B cell (primary cell): ENCODE results near the gene MAML3. TPM values are rescaled to one million over a fixed set of nuclear protein-coding genes. Genes with fewer than 3 reads are reported as not detected.

ENCODE experiments used
- ATAC-seq: fragments of 200-7000 bp; cut with Tn5 transposase; one replicate; pipeline ENCODE4 v1.10.0; 2021; ENCODE audit warnings: low read depth, mild to moderate bottlenecking, moderate number of reproducible peaks, moderate library complexity
- CTCF ChIA-PET: fragments of 350-600 bp; sonication (Branson Sonifier 250); formaldehyde crosslinking; loops from one replicate; lab custom pipeline; 2021; ENCODE audit warnings: antibody characterized with exemption, inconsistent platforms; lab: Charles Lee
- POLR2A ChIA-PET: fragments of 350-600 bp; sonication (Branson Sonifier 250); formaldehyde crosslinking; loops from one replicate; lab custom pipeline; 2021; ENCODE audit warnings: antibody characterized with exemption; lab: Charles Lee
- DNase-seq: peaks from one replicate; pipeline ENCODE4 v3.0.0; 2013
- H2AFZ ChIP-seq: 2 replicates; pipeline ENCODE4 v1.6.1; 2012; ENCODE audit warnings: mild to moderate bottlenecking, low read depth, low read length; ENCODE audit not compliant: insufficient read depth, poor library complexity, severe bottlenecking
- H3K27ac ChIP-seq, 2 donors: 1 replicate in 1 of 2; 2 replicates in 1 of 2; pipeline ENCODE4 v1.5.1; 2012 to 2013; ENCODE audit warnings: low read length in 2 of 2, mild to moderate bottlenecking in 2 of 2, moderate library complexity in 1 of 2
- H3K27me3 ChIP-seq, 4 experiments: fragments of 200-600 bp in 1 of 4; sonication (generic) in 1 of 4; replicated peaks in 1 of 4; 1 replicate in 2 of 4; 2 replicates in 2 of 4; pipeline versions ENCODE4 v1.6.1 to v1.7.0; 2013 to 2016; ENCODE audit warnings: low read length in 3 of 4, mild to moderate bottlenecking in 2 of 4, mixed read lengths in 1 of 4, moderate library complexity in 1 of 4; ENCODE audit not compliant: insufficient read depth in 4 of 4, control insufficient read depth in 3 of 4; ENCODE audit errors: control extremely low read depth in 1 of 4
- H3K36me3 ChIP-seq, 2 experiments: replicated peaks in 1 of 2; 1 replicate in 1 of 2; 2 replicates in 1 of 2; pipeline versions ENCODE4 v1.6.1 to v1.7.1; 2013; ENCODE audit warnings: low read length in 1 of 2; ENCODE audit not compliant: insufficient read depth in 2 of 2, control insufficient read depth in 1 of 2; ENCODE audit errors: control extremely low read depth in 1 of 2, extremely low read depth in 1 of 2
- H3K4me1 ChIP-seq, 2 donors: fragments of 200-600 bp in 1 of 2; sonication (generic) in 1 of 2; 1 replicate in 1 of 2; 2 replicates in 1 of 2; pipeline versions ENCODE4 v1.5.1 to v1.6.1; 2013 to 2017; ENCODE audit warnings: low read length in 2 of 2; ENCODE audit not compliant: control insufficient read depth in 2 of 2, insufficient read depth in 2 of 2
- H3K4me2 ChIP-seq: replicated peaks from 2 replicates; pipeline ENCODE3; 2012; ENCODE audit warnings: mild to moderate bottlenecking, low read depth, low read length; ENCODE audit not compliant: poor library complexity, severe bottlenecking
- H3K4me3 ChIP-seq, 5 experiments: fragments of 200-600 bp in 1 of 5; sonication (generic) in 1 of 5; 1 replicate in 3 of 5; 2 replicates in 2 of 5; pipeline versions ENCODE4 v1.5.1 to v1.7.0; 2011 to 2016; ENCODE audit warnings: low read length in 4 of 5, mild to moderate bottlenecking in 4 of 5, low read depth in 2 of 5, control low read depth in 1 of 5, moderate library complexity in 1 of 5; ENCODE audit not compliant: insufficient read depth in 1 of 5; ENCODE audit errors: control extremely low read depth in 1 of 5, extremely low read depth in 1 of 5
- H3K79me2 ChIP-seq: fragments of 200-600 bp; sonication (generic); one replicate; pipeline ENCODE4 v1.6.0; 2016; ENCODE audit warnings: low read length; ENCODE audit not compliant: control insufficient read depth, insufficient read depth
- H3K9ac ChIP-seq: fragments of 200-600 bp; sonication (generic); 2 replicates; pipeline ENCODE4 v1.6.1; 2017; ENCODE audit warnings: mild to moderate bottlenecking, low read length, moderate library complexity
- H3K9me3 ChIP-seq, 3 donors: one replicate each; pipeline versions ENCODE4 v1.6.1 to v1.7.1; 2013; ENCODE audit warnings: low read length in 2 of 3; ENCODE audit not compliant: control insufficient read depth in 2 of 3, insufficient read depth in 1 of 3; ENCODE audit errors: control extremely low read depth in 1 of 3
- H4K20me1 ChIP-seq: 2 replicates; pipeline ENCODE4 v1.6.0; 2012; ENCODE audit warnings: mild to moderate bottlenecking, low read length; ENCODE audit not compliant: insufficient read depth, control insufficient read depth, poor library complexity, severe bottlenecking
- H3K27ac Mint-ChIP-seq: one replicate; pipeline ENCODE4 v1.8.0; 2021; ENCODE audit warnings: mixed read lengths
- H3K27me3 Mint-ChIP-seq: one replicate; pipeline ENCODE4 v1.8.0; 2021; ENCODE audit warnings: mixed read lengths
- H3K4me1 Mint-ChIP-seq: one replicate; pipeline ENCODE4 v1.8.0; 2021; ENCODE audit warnings: mixed read lengths
- H3K4me3 Mint-ChIP-seq: one replicate; pipeline ENCODE4 v1.8.0; 2021; ENCODE audit warnings: mixed read lengths
- H3K9me3 Mint-ChIP-seq: one replicate; pipeline ENCODE4 v1.8.0; 2022; ENCODE audit warnings: mixed read lengths; ENCODE audit not compliant: insufficient read depth
- CTCF ChIP-seq: fragments of 200-600 bp; IDR thresholded peaks from one replicate; pipeline ENCODE4 v1.8.0; 2022; ENCODE audit warnings: antibody characterized with exemption, mild to moderate bottlenecking
- EZH2 ChIP-seq: IDR thresholded peaks from 2 replicates; pipeline ENCODE4 v1.6.1; 2012; ENCODE audit warnings: borderline replicate concordance, low read depth, mild to moderate bottlenecking, moderate library complexity, low read length; ENCODE audit not compliant: insufficient read depth, poor library complexity, severe bottlenecking
- WGBS: methylation state at CpG from one replicate; pipeline ENCODE4 v1.1.5; 2013; ENCODE audit warnings: missing lambda C conversion rate; ENCODE audit not compliant: insufficient coverage; 5-methylcytosine and 5-hydroxymethylcytosine counted together
- intact Hi-C: fragments of 100-400 bp; cut with micrococcal nuclease; formaldehyde crosslinking; loops from one replicate; pipeline ENCODE4 v1.10.0; 2022
- polyA plus RNA-seq: library from polyadenylated mRNA; depleted of rRNA; stranded (reverse); fragments of >200 nt; gene quantifications from 2 replicates; pipeline ENCODE4 v1.2.3, GENCODE V29; 2012
- total RNA-seq, 2 donors: library from RNA; stranded (reverse); fragments of 120-200 nt in 1 of 2; gene quantifications; 1 replicate in 1 of 2; 2 replicates in 1 of 2; pipeline versions ENCODE4 v1.2.3 to v1.2.4, GENCODE V29; 2013 to 2022

The MAML3 gene
- total and polyA plus RNA-seq, 2 donors (not counting 1 experiment from before 2014, with no cell fraction given): 0.94 to 5.3 TPM

GRCh38 chr4:140162596-140162995 is 8.6 kb upstream of the MAML3 start:
- Histone ChIP-seq H4K20me1 (no peaks in the 10 kb centered on the region), H3K27me3 (peaks cover 0 to 35% (median 27%) of the 10 kb centered on the region in 4 experiments), H3K27ac (no peak overlapping the region), H3K4me3 (no peak overlapping the region), H2AFZ (no peak overlapping the region), H3K9ac (no peak overlapping the region), H3K9me3 (peaks cover 3 to 12% (median 11%) of the 10 kb centered on the region in 3 donors), H3K36me3 (no peaks in the 10 kb centered on the region), H3K79me2 (no peaks in the 10 kb centered on the region), H3K4me2 (no peak overlapping the region), H3K4me1 (peaks cover 4% of the 10 kb centered on the region in 2 donors)
- Mint-ChIP-seq H3K27ac (no peak overlapping the region), H3K4me1 (peaks cover 5% of the 10 kb centered on the region), H3K27me3 (peaks cover 38% of the 10 kb centered on the region), H3K4me3 (no peak overlapping the region), H3K9me3 (peaks cover 2% of the 10 kb centered on the region)
- DNase-seq (no peak), ATAC-seq (no peak)
- WGBS: no CpG with 5 or more reads among the region's 2 CpGs
- intact Hi-C loops: no loop called here
- POLR2A ChIA-PET: no interaction called here
- CTCF ChIA-PET: interaction anchor here (1.7 kb wide), 1 partner anchor 91 kb away, joined by 7 read pairs; no protein-coding TSS in a partner anchor
- TF ChIP-seq EZH2 (no peak), CTCF (no peak)

- no peak overlapping the region for H3K27ac Mint-ChIP-seq
- H3K36me3 ChIP-seq: no peaks in the 10 kb centered on the region
- H3K27me3 ChIP-seq: peaks cover 0 to 56% (median 33%) of the 10 kb centered on the region in 4 experiments
- DNase-seq (no peak), ATAC-seq (no peak)
- WGBS: no CpG with 5 or more reads among the region's 3 CpGs
- peaks cover 35% of the 10 kb centered on the region for H3K4me1 Mint-ChIP-seq
- H3K9me3 ChIP-seq: peaks cover 1 to 26% (median 11%) of the 10 kb centered on the region in 3 donors
- ChIA-PET POLR2A (no interaction called here), CTCF (interaction anchor here (0.7 to 1.4 kb wide), 5 partner anchors 11 to 555 kb away, joined by 3 to 4 read pairs (median 3); no protein-coding TSS in a partner anchor)
- no peak overlapping the region for H3K27ac ChIP-seq
- intact Hi-C loops: loop anchor here (10.0 kb wide), 2 partner anchors 366 to 396 kb away; partner anchors contain the start of gene ELMOD2
- H3K4me1 ChIP-seq: peaks cover 30 to 35% of the 10 kb centered on the region in 2 donors
- H3K4me3 Mint-ChIP-seq: no peak overlapping the region
- H3K9me3 Mint-ChIP-seq: peaks cover 2% of the 10 kb centered on the region
- no peak overlapping the region for H2AFZ ChIP-seq
- H4K20me1 ChIP-seq: no peaks in the 10 kb centered on the region
- H3K79me2 ChIP-seq: no peaks in the 10 kb centered on the region
- no peak overlapping the region for H3K9ac ChIP-seq
- TF ChIP-seq CTCF (no peak), EZH2 (no peak)
- no peak overlapping the region for H3K4me3 ChIP-seq
- H3K27me3 Mint-ChIP-seq: peaks cover 46% of the 10 kb centered on the region
- H3K4me2 ChIP-seq: no peak overlapping the region
Observed at GRCh38 chr4:140158365-140159030, 4.5 kb upstream of the MAML3 start.
